ENCODE results near the gene ANKH.

GRCh38 chr5:14712131-14712530 is 159.4 kb downstream of the ANKH start:
- no peak for TF ChIP-seq CTCF (conservative IDR thresholded peaks at IDR 0.05; ENCODE audit: low read depth, low read length)
- no peak for TF ChIP-seq EZH2 (IDR thresholded peaks at IDR 0.05; ENCODE audit: borderline replicate concordance, low read depth, low read length, poor library complexity, severe bottlenecking)
